GM21529 (cell line): ENCODE data around the gene PTCHD4.

ENCODE experiments used
- ATAC-seq: cut with Tn5 transposase; IDR thresholded peaks from one replicate; pipeline ENCODE4 v1.9.1; 2021; ENCODE audit not compliant: unreplicated experiment

PTCHD4 gene

GRCh38 chr6:48061265-48061990 is 49.6 kb downstream of the PTCHD4 start:
- no peak for ATAC-seq
